ENCODE results near the gene VPS39.

Gene VPS39

DNA sequence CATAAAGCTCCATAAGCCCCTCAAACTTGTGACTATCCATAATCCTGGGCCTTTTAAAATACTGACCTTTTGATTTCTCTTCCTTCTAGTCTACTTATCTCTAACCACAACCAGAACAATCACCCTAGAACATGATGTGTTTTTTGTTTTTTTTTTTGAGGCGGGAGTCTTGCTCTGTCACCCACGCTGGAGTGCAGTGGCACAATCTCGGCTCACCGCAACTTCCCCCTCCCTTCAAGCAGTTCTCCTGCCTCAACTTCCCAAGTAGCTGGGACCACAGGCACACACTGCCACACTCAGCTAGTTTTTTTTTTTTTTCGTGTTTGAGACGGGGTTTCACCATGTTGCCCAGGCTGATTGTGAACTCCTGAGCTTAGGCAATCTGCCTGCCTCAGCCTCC lies 25.1 kb downstream of the VPS39 start:
- CTCF ChIA-PET, result interaction anchor here (0.7 kb wide), 1 partner anchor 214 kb away, joined by 3 read pairs; no protein-coding TSS in a partner anchor

DNA sequence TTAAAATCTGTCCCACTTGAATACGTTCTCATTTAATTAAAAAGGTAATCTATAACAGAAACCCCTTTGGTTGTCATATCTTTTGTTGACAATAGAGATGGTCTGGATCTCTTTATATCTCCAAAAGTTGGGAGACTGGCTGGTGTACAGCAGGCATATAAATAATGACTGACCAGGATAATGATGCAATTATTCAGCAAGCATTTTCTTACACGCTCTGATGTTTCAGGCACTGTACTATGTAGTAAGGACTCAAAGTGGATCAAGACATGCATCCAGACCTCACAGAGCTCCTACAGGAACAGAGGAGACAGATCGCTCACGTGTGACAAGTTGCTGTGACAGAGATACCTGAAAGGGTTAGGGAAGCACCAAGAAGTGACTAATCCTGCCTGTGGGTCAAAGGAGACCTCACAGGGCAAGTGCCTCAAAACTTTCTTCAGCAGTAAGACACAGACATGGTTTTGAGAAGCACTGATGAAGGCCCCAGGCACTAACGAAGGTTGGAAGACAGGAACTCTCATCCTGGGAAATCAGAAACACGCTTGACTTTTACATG lies 25.7 kb downstream of the VPS39 start:
- CTCF ChIA-PET, result no interaction called here
- POLR2A ChIA-PET, result no interaction called here
- DNase-seq (ENCODE audit: extremely low spot score), result no peak
- no peak for TF ChIP-seq NFRKB (IDR thresholded peaks at IDR 0.05)

More for the DNA sequence above, 25.1 kb downstream of the VPS39 start:
- POLR2A ChIA-PET, result no interaction called here
- no peak for TF ChIP-seq SP1 (IDR thresholded peaks at IDR 0.05)
- no peak for TF ChIP-seq SUZ12 (IDR thresholded peaks at IDR 0.05)
- no peak for TF ChIP-seq FOXK2 (IDR thresholded peaks at IDR 0.05)
- TF ChIP-seq LEF1 (IDR thresholded peaks at IDR 0.05; ENCODE audit: borderline replicate concordance), result no peak
- no peak for TF ChIP-seq FOXM1 (IDR thresholded peaks at IDR 0.05; ENCODE audit: borderline replicate concordance)
- no peak for TF ChIP-seq CTBP1 (IDR thresholded peaks at IDR 0.05; ENCODE audit: borderline replicate concordance)
- no peak for TF ChIP-seq HDGF (IDR thresholded peaks at IDR 0.05; ENCODE audit: borderline replicate concordance)
- DNase-seq (ENCODE audit: extremely low spot score), result no peak

DNA sequence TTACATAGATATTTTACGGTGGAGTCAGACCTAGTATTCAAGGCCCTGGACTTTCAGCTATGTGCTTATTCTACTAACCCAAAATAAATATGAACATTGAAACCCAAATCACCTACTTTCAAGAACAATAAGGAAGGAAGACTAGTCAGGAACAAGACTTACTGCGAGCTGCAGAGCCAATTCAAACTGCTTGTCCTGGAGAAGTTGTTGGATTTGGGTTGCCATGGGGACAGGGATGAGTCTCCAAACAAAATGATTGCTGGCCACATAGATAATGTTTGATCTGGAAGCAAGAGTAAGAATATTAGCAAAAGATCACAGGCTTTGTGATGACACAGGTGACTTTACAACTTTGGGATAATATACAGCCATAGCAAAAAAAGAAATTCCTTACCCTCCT lies 30.0 kb downstream of the VPS39 start:
- ChIA-PET CTCF (no interaction called here), POLR2A (no interaction called here)
- DNase-seq (ENCODE audit: extremely low spot score), result no peak
- no peak for TF ChIP-seq FOXA1 (IDR thresholded peaks at IDR 0.05)
- TF ChIP-seq FOXK2 (IDR thresholded peaks at IDR 0.05), result no peak
- TF ChIP-seq SUZ12 (IDR thresholded peaks at IDR 0.05), result no peak
- TF ChIP-seq ELF4 (IDR thresholded peaks at IDR 0.05), result no peak
- no peak for TF ChIP-seq LEF1 (IDR thresholded peaks at IDR 0.05; ENCODE audit: borderline replicate concordance)
- TF ChIP-seq ZNF384 (IDR thresholded peaks at IDR 0.05), result no peak
- TF ChIP-seq SP1 (IDR thresholded peaks at IDR 0.05), result no peak
- TF ChIP-seq L3MBTL2 (conservative IDR thresholded peaks at IDR 0.05), result no peak
- no peak for TF ChIP-seq NFRKB (IDR thresholded peaks at IDR 0.05)
- no peak for TF ChIP-seq CTBP1 (IDR thresholded peaks at IDR 0.05; ENCODE audit: borderline replicate concordance)
- TF ChIP-seq HDGF (IDR thresholded peaks at IDR 0.05; ENCODE audit: borderline replicate concordance), result no peak
- TF ChIP-seq BHLHE40 (IDR thresholded peaks at IDR 0.05; ENCODE audit: borderline replicate concordance), result no peak
- no peak for TF ChIP-seq ARNT (IDR thresholded peaks at IDR 0.05)
- TF ChIP-seq FOXM1 (IDR thresholded peaks at IDR 0.05; ENCODE audit: borderline replicate concordance), result no peak
- no peak for TF ChIP-seq TARDBP (IDR thresholded peaks at IDR 0.05)
- TF ChIP-seq, protein P1, sequence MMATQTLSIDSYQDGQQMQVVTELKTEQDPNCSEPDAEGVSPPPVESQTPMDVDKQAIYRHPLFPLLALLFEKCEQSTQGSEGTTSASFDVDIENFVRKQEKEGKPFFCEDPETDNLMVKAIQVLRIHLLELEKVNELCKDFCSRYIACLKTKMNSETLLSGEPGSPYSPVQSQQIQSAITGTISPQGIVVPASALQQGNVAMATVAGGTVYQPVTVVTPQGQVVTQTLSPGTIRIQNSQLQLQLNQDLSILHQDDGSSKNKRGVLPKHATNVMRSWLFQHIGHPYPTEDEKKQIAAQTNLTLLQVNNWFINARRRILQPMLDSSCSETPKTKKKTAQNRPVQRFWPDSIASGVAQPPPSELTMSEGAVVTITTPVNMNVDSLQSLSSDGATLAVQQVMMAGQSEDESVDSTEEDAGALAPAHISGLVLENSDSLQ (IDR thresholded peaks at IDR 0.05), result no peak

DNA sequence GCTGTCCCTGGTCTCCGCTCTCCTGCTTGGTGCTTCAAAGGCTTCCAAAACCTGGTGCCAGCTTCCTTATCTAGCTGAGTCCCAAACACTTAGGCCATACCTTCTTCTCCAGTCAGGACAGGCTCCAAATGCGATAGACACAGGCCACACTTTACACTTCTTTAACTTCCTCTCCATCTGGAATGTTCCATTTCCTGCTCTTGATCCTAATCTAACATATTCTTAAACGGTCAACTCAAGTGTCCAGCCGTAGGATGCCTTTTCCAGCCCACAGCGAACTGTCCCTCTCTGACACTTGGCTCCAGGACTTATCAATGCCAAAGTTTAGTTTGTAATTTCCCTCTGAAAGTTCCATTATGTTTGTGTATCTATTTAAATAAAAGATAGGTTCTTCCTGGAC lies 32.4 kb downstream of the VPS39 start:
- no peak for TF ChIP-seq L3MBTL2 (conservative IDR thresholded peaks at IDR 0.05)
- no peak for TF ChIP-seq FOXA1 (IDR thresholded peaks at IDR 0.05)
- no peak for TF ChIP-seq HDGF (IDR thresholded peaks at IDR 0.05; ENCODE audit: borderline replicate concordance)
- TF ChIP-seq CTBP1 (IDR thresholded peaks at IDR 0.05; ENCODE audit: borderline replicate concordance), result no peak
- TF ChIP-seq FOXM1 (IDR thresholded peaks at IDR 0.05; ENCODE audit: borderline replicate concordance), result no peak
- TF ChIP-seq ARNT (IDR thresholded peaks at IDR 0.05), result no peak
- no peak for TF ChIP-seq BHLHE40 (IDR thresholded peaks at IDR 0.05; ENCODE audit: borderline replicate concordance)
- CTCF ChIA-PET, result no interaction called here
- no peak for DNase-seq (ENCODE audit: extremely low spot score)
- POLR2A ChIA-PET, result no interaction called here

DNA sequence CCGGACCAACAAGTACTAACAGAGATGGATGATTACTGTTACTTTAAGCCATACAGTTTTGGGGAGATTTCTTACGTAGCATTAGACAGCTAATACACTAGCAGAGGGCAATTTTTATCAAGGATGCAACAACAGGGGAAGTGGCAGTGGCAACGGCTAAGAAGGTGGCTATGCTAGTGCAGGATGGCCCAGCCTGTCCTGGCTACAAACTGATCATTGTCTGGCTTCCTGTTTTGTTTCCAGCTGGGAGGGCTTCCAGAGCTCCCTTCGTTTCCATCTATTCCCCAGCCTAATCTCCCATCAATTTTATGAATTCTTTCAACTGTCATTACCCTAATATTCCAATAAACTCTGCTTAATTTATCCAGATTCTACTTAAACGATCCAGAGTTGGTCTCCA lies 35.6 kb downstream of the VPS39 start:
- ChIA-PET CTCF (no interaction called here), POLR2A (no interaction called here)
- TF ChIP-seq NFRKB (IDR thresholded peaks at IDR 0.05), result no peak
- TF ChIP-seq L3MBTL2 (conservative IDR thresholded peaks at IDR 0.05), result no peak
- TF ChIP-seq FOXA1 (IDR thresholded peaks at IDR 0.05), result no peak
- no peak for TF ChIP-seq ELF4 (IDR thresholded peaks at IDR 0.05)
- TF ChIP-seq CTBP1 (IDR thresholded peaks at IDR 0.05; ENCODE audit: borderline replicate concordance), result no peak
- DNase-seq (ENCODE audit: extremely low spot score), result no peak

DNA sequence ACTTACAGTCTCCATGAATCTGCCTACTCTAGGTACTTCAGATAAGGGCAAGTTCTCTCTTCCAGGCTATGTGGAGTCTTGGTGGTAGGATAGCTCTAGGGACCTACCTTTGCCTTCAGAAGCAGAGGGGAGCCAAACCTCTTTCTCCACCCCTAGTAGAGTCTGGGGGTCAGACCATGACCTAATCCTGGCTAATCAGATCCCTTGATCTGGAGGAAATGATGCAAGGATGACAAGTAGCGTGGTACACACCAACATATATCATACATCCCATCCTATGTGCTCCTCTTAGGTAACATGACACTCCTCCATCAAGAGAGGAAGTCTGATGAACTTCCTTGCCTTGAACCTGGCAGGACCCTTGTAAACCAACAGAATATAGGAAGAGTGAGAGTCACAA lies 36.3 kb downstream of the VPS39 start:
- no peak for TF ChIP-seq ELF4 (IDR thresholded peaks at IDR 0.05)
- TF ChIP-seq TARDBP (IDR thresholded peaks at IDR 0.05), result no peak
- TF ChIP-seq, protein P1 (IDR thresholded peaks at IDR 0.05), result no peak
- POLR2A ChIA-PET, result no interaction called here
- no peak for DNase-seq (ENCODE audit: extremely low spot score)
- CTCF ChIA-PET, result no interaction called here

DNA sequence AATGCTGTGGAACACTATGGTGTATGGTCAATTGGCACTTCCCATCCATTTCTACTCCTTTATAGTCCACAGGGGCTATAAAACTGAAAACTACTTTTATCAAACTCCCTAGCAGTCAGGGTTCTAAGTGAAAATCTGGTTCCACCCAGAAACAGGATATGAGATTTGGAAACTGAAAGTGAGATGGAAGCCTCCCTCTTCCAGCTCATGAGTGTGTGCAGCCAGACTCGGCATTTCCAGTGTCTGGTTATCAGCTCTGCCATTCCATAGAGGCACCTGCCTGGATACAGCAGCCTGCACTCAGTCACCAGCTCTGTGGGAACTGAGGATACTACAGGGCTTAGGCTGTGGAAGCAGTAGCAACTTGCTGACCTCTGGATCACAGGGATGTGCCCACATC lies 37.0 kb downstream of the VPS39 start:
- POLR2A ChIA-PET, result no interaction called here
- CTCF ChIA-PET, result no interaction called here
- no peak for DNase-seq (ENCODE audit: extremely low spot score)
- TF ChIP-seq FOXK2 (IDR thresholded peaks at IDR 0.05), result no peak
- no peak for TF ChIP-seq CTBP1 (IDR thresholded peaks at IDR 0.05; ENCODE audit: borderline replicate concordance)
- no peak for TF ChIP-seq ZNF384 (IDR thresholded peaks at IDR 0.05)
- TF ChIP-seq, protein P1 (IDR thresholded peaks at IDR 0.05), result no peak
- no peak for TF ChIP-seq SP1 (IDR thresholded peaks at IDR 0.05)

Measured in HEK293T (cell line).